PC-3 (cell line): ENCODE results near the gene TRAF3IP3. TPM values are rescaled to one million over a fixed set of nuclear protein-coding genes. Genes with fewer than 3 reads are reported as not detected.
A peak's percentile ranks its signal among the peaks of the same experiment; 100 is the strongest.

ENCODE experiments used
- ATAC-seq: fragments of 200-7000 bp; cut with Tn5 transposase; 2 replicates; pipeline ENCODE4 v1.9.1; 2020; ENCODE audit warnings: mild to moderate bottlenecking, moderate library complexity
- BruUV-seq: library from RNA; stranded (reverse); fragments of 400-500 nt; replicated peaks from 2 replicates; lab custom pipeline; 2021; lab: Mats Ljungman, UMichigan
- CTCF ChIA-PET: fragments of 300-600 bp; sonication (Branson Sonifier 250); formaldehyde crosslinking; loops from one replicate; lab custom pipeline; 2022; ENCODE audit warnings: antibody characterized with exemption; lab: Charles Lee
- POLR2A ChIA-PET: fragments of 300-600 bp; sonication (Branson Sonifier 250); formaldehyde crosslinking; loops from one replicate; lab custom pipeline; 2022; ENCODE audit warnings: antibody characterized with exemption; ENCODE audit not compliant: unreplicated experiment; lab: Charles Lee
- DNase-seq: peaks from one replicate; pipeline ENCODE4 v3.0.0-alpha.2; 2015
- H2AFZ ChIP-seq: fragments of 300-600 bp; sonication (generic); 2 replicates; pipeline ENCODE4 v1.6.0; 2016; ENCODE audit warnings: antibody characterized with exemption, low read length
- H3F3A ChIP-seq: fragments of 300-600 bp; sonication (generic); one replicate; pipeline ENCODE4 v1.6.0; 2017; ENCODE audit warnings: antibody characterized with exemption, low read length, control low read depth, mild to moderate bottlenecking; ENCODE audit not compliant: unreplicated experiment
- H3K27ac ChIP-seq: fragments of 300-600 bp; sonication (generic); 2 replicates; pipeline ENCODE4 v1.5.1; 2016; ENCODE audit warnings: mild to moderate bottlenecking, low read length
- H3K27me3 ChIP-seq: fragments of 300-600 bp; sonication (generic); 2 replicates; pipeline ENCODE4 v1.6.1; 2016; ENCODE audit warnings: low read length, mixed read lengths
- H3K36me3 ChIP-seq: fragments of 300-600 bp; sonication (generic); 2 replicates; pipeline ENCODE4 v1.6.1; 2016; ENCODE audit warnings: low read depth, mixed run types, low read length, mixed read lengths
- H3K4me1 ChIP-seq: fragments of 300-600 bp; sonication (generic); 2 replicates; pipeline ENCODE4 v1.5.1; 2016; ENCODE audit warnings: low read length; ENCODE audit not compliant: insufficient read depth
- H3K4me2 ChIP-seq: fragments of 300-600 bp; sonication (generic); 2 replicates; pipeline ENCODE4 v1.6.0; 2016; ENCODE audit warnings: low read length
- H3K4me3 ChIP-seq: fragments of 300-600 bp; sonication (generic); 2 replicates; pipeline ENCODE4 v1.5.1; 2016; ENCODE audit warnings: mild to moderate bottlenecking, low read length, mixed read lengths
- H3K79me2 ChIP-seq: fragments of 300-600 bp; sonication (generic); 2 replicates; pipeline ENCODE4 v1.6.1; 2017; ENCODE audit warnings: low read length, mixed read lengths
- H3K9ac ChIP-seq: fragments of 300-600 bp; sonication (generic); 2 replicates; pipeline ENCODE4 v1.6.0; 2016; ENCODE audit warnings: mild to moderate bottlenecking, low read length
- H3K9me2 ChIP-seq: fragments of 300-600 bp; sonication (generic); replicated peaks from 2 replicates; pipeline ENCODE4 v1.6.1; 2016; ENCODE audit warnings: mixed run types, low read length, mixed read lengths
- H3K9me3 ChIP-seq: fragments of 300-600 bp; sonication (generic); 2 replicates; pipeline ENCODE4 v1.6.1; 2016; ENCODE audit warnings: low read length, mixed read lengths
- H4K20me1 ChIP-seq: fragments of 300-600 bp; sonication (generic); 2 replicates; pipeline ENCODE4 v1.6.1; 2016; ENCODE audit warnings: low read length, mixed read lengths
- EZH2 ChIP-seq: fragments of 300-600 bp; sonication (generic); IDR thresholded peaks from one replicate; pipeline ENCODE4 v1.6.1; 2017; ENCODE audit warnings: antibody characterized with exemption, mild to moderate bottlenecking, low read length; ENCODE audit not compliant: unreplicated experiment
- EZH2phosphoT487 ChIP-seq: fragments of 300-600 bp; sonication (generic); IDR thresholded peaks from 2 replicates; pipeline ENCODE4 v1.6.1; 2018; ENCODE audit warnings: mild to moderate bottlenecking, antibody characterized with exemption, low read length, borderline replicate concordance
- intact Hi-C: fragments of 100-400 bp; cut with micrococcal nuclease; formaldehyde crosslinking; loops from 2 replicates; pipeline ENCODE4 v1.9.0; 2023
- total RNA-seq: library from RNA; depleted of rRNA; stranded (reverse); fragments of >200 nt; gene quantifications from 2 replicates; pipeline ENCODE4 v1.2.3, GENCODE V29; 2014
- TF ChIP-seq, protein P1 (sequence below): fragments of 300-600 bp; sonication (generic); conservative IDR thresholded peaks from 2 replicates; pipeline ENCODE4 v1.5.1; 2017; ENCODE audit warnings: antibody characterized with exemption, low read depth, mild to moderate bottlenecking, low read length

Gene TRAF3IP3
- total RNA-seq, 1 experiment from 2014 or later = not detected

DNA sequence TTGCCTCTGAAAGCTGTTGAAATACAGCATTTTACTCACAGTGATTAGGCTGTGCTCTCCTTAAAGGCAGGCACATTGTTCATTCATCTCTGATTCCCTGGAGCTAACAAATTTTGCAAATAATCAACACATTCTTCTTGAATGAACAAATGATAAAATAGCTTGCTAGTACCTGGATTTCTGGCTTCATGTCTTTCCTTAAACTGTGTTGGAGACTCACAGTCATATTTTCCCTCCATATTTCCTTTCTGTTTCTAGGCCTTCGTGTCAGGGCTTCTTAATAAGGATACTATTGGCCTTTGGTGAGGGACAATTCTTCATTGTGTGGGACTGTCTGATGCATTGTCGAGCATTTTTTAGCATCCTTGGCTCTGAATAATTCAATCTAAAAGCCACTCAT is 41.5 kb upstream of the TRAF3IP3 start:
- no peak overlapping the region for H2AFZ ChIP-seq
- no peak overlapping the region for H3K4me3 ChIP-seq
- H3K9me3 ChIP-seq = no peaks in the 10 kb centered on the region
- ChIA-PET POLR2A (no interaction called here), CTCF (no interaction called here)
- ATAC-seq (no peak), DNase-seq (no peak)
- no peak for TF ChIP-seq EZH2
- TF ChIP-seq, protein P1, sequence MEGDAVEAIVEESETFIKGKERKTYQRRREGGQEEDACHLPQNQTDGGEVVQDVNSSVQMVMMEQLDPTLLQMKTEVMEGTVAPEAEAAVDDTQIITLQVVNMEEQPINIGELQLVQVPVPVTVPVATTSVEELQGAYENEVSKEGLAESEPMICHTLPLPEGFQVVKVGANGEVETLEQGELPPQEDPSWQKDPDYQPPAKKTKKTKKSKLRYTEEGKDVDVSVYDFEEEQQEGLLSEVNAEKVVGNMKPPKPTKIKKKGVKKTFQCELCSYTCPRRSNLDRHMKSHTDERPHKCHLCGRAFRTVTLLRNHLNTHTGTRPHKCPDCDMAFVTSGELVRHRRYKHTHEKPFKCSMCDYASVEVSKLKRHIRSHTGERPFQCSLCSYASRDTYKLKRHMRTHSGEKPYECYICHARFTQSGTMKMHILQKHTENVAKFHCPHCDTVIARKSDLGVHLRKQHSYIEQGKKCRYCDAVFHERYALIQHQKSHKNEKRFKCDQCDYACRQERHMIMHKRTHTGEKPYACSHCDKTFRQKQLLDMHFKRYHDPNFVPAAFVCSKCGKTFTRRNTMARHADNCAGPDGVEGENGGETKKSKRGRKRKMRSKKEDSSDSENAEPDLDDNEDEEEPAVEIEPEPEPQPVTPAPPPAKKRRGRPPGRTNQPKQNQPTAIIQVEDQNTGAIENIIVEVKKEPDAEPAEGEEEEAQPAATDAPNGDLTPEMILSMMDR = no peak
- TF ChIP-seq EZH2phosphoT487 = no peak
- intact Hi-C loops = no loop called here
- no peaks in the 10 kb centered on the region for H4K20me1 ChIP-seq
- BruUV-seq = no TSS peak
- no peaks in the 10 kb centered on the region for H3K9me2 ChIP-seq
- no peaks in the 10 kb centered on the region for H3K79me2 ChIP-seq
- H3K4me1 ChIP-seq = peaks cover 10% of the 10 kb centered on the region; the same call in 1 of the 2 replicates
- no peak overlapping the region for H3K9ac ChIP-seq
- no peaks in the 10 kb centered on the region for H3K27me3 ChIP-seq
- no peaks in the 10 kb centered on the region for H3F3A ChIP-seq
- no peaks in the 10 kb centered on the region for H3K36me3 ChIP-seq
- no peak overlapping the region for H3K4me2 ChIP-seq
- no peak overlapping the region for H3K27ac ChIP-seq

DNA sequence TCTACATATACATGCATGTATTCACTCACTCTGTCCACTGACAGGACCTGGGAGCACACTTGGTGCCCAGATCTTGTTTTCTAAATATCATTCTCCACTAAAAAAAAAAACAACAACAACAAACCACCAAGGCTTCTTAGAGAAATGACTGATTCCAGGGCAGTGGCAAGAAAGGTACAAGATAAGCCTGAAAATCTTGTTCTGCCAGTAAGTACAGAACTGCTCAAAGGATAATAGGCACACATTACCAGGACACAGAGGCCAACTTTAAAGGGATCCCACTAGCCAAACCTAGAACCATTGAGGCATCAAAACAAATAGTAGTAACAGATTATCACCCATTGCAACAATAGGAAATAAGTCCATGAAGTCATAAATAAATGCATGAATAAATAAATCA is 40.5 kb upstream of the TRAF3IP3 start:
- DNase-seq = peak; percentile 41
- H3K9me3 ChIP-seq = no peaks in the 10 kb centered on the region
- POLR2A ChIA-PET = no interaction called here
- H3K9ac ChIP-seq = no peak overlapping the region
- H3K36me3 ChIP-seq = no peaks in the 10 kb centered on the region
- H3K9me2 ChIP-seq = no peaks in the 10 kb centered on the region
- CTCF ChIA-PET = no interaction called here
- H3K27ac ChIP-seq = no peak overlapping the region
- H3K4me3 ChIP-seq = no peak overlapping the region
- no peaks in the 10 kb centered on the region for H3F3A ChIP-seq
- no peaks in the 10 kb centered on the region for H4K20me1 ChIP-seq
- no peaks in the 10 kb centered on the region for H3K79me2 ChIP-seq
- no peak overlapping the region for H2AFZ ChIP-seq
- ATAC-seq = no peak
- H3K4me1 ChIP-seq = peaks cover 10% of the 10 kb centered on the region; the same call in 1 of the 2 replicates
- H3K27me3 ChIP-seq = no peaks in the 10 kb centered on the region
- TF ChIP-seq, protein P1 = no peak
- TF ChIP-seq EZH2 (no peak), EZH2phosphoT487 (no peak)
- intact Hi-C loops = no loop called here
- BruUV-seq = no TSS peak
- no peak overlapping the region for H3K4me2 ChIP-seq

DNA sequence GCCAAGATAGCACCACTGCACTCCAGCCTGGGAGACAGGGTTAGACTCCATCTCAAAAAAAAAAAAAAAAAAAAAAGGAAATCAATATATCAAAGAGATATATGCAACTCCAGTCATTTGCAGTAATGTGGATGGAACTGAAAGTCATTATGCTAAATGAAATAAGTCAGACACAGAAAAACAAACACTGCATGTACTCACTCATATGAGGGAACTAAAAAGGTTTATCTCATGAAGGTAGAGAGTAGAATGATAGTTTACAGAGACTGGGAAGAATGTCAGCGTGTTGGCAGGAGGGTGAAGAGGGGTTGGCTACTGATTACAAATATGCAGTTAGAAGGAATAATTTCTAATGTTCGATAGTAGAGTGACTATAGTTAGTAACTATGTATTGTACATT is 38.0 kb upstream of the TRAF3IP3 start:
- H3K79me2 ChIP-seq = no peaks in the 10 kb centered on the region
- peaks cover 5% of the 10 kb centered on the region; the same call in 1 of the 2 replicates for H3K4me1 ChIP-seq
- DNase-seq = no peak
- ChIA-PET CTCF (no interaction called here), POLR2A (no interaction called here)
- no peak overlapping the region for H3K4me2 ChIP-seq
- intact Hi-C loops = no loop called here
- no peaks in the 10 kb centered on the region for H3F3A ChIP-seq
- TF ChIP-seq, protein P1 = no peak
- TF ChIP-seq EZH2 = no peak
- no peak for TF ChIP-seq EZH2phosphoT487
- no peak overlapping the region for H3K27ac ChIP-seq
- H3K9me3 ChIP-seq = no peaks in the 10 kb centered on the region
- H3K9ac ChIP-seq = no peak overlapping the region
- no TSS peak for BruUV-seq
- no peaks in the 10 kb centered on the region for H3K27me3 ChIP-seq
- ATAC-seq = no peak
- H3K36me3 ChIP-seq = no peaks in the 10 kb centered on the region
- H4K20me1 ChIP-seq = no peaks in the 10 kb centered on the region
- no peak overlapping the region for H3K4me3 ChIP-seq
- H3K9me2 ChIP-seq = no peaks in the 10 kb centered on the region
- no peak overlapping the region for H2AFZ ChIP-seq
